A549 (cell line): ENCODE measurements around the gene ANKRD33B. TPM values are rescaled to one million over a fixed set of nuclear protein-coding genes. Genes with fewer than 3 reads are reported as not detected.

ENCODE experiments used
- ATAC-seq, 2 experiments: fragments of 200-7000 bp in 1 of 2; fragments of >200 bp in 1 of 2; cut with Nextera tagmentation in 1 of 2; cut with Tn5 transposase in 1 of 2; 3 replicates each; pipeline versions ENCODE4 v1.8.0 to v1.9.1; 2018 to 2020; ENCODE audit warnings: mild to moderate bottlenecking in 1 of 2, moderate library complexity in 1 of 2
- CTCF ChIA-PET: fragments of 300-600 bp; sonication (Branson Sonifier 250); formaldehyde crosslinking; extraction: SDS; loops from one replicate; lab custom pipeline; 2021; ENCODE audit warnings: antibody characterized with exemption, inconsistent platforms; lab: Yijun Ruan, JAX
- POLR2A ChIA-PET: fragments of 350-600 bp; formaldehyde crosslinking; extraction: SDS; loops from one replicate; lab custom pipeline; 2021; ENCODE audit warnings: antibody characterized with exemption, inconsistent platforms; lab: Yijun Ruan, JAX
- DNase-seq, 2 experiments: peaks; one replicate each; pipeline versions ENCODE4 v3.0.0 to v3.0.0-alpha.2; 2011 to 2016; ENCODE audit warnings: low read depth in 1 of 2, low spot score in 1 of 2
- FAIRE-seq: peaks from 2 replicates; lab custom pipeline; 2011; peaks lifted over from hg19 to GRCh38; lab: Jason Lieb, UNC
- H3K27ac ChIP-seq, 2 experiments: fragments of >200 bp; sonication (Bioruptor Twin); formaldehyde crosslinking; 3 replicates each; pipeline ENCODE4 v1.5.1; 2016 to 2017
- H3K4me1 ChIP-seq: fragments of >200 bp; sonication (Bioruptor Twin); formaldehyde crosslinking; 3 replicates; pipeline ENCODE4 v1.6.1; 2016
- H3K4me2 ChIP-seq: fragments of >200 bp; sonication (Bioruptor Twin); formaldehyde crosslinking; 3 replicates; pipeline ENCODE4 v1.6.1; 2016
- H3K4me3 ChIP-seq: fragments of >200 bp; sonication (Bioruptor Twin); formaldehyde crosslinking; 3 replicates; pipeline ENCODE4 v1.5.1; 2016
- H3K9me3 ChIP-seq: fragments of >200 bp; sonication (Bioruptor Twin); formaldehyde crosslinking; 3 replicates; pipeline ENCODE4 v1.6.1; 2016
- BHLHE40 ChIP-seq: IDR thresholded peaks from 2 replicates; pipeline ENCODE4 v1.6.1; 2012; ENCODE audit warnings: low read depth, low read length, inconsistent platforms
- CEBPB ChIP-seq, 2 experiments: fragments of >200 bp in 1 of 2; sonication (Bioruptor Twin) in 1 of 2; formaldehyde crosslinking in 1 of 2; IDR thresholded peaks; 2 replicates each; pipeline ENCODE4 v1.6.1; 2012 to 2016
- CHD2 ChIP-seq: fragments of 150-350 bp; IDR thresholded peaks from 2 replicates; pipeline ENCODE4 v1.6.1; 2014; ENCODE audit warnings: low read length; ENCODE audit not compliant: partially characterized antibody
- EHF ChIP-seq: fragments of 250-450 bp; sonication (Bioruptor Pico); IDR thresholded peaks from 2 replicates; pipeline ENCODE4 v1.5.0; 2020; ENCODE audit warnings: mild to moderate bottlenecking
- EHMT2 ChIP-seq: fragments of 200-600 bp; sonication (generic); IDR thresholded peaks from 2 replicates; pipeline ENCODE4 v1.6.1; 2016; ENCODE audit warnings: antibody characterized with exemption, low read depth, mild to moderate bottlenecking, moderate library complexity
- ESRRA ChIP-seq: fragments of 150-350 bp; IDR thresholded peaks from 2 replicates; pipeline ENCODE4 v1.6.1; 2014; ENCODE audit warnings: mild to moderate bottlenecking, low read length, borderline replicate concordance
- FOSB ChIP-seq: fragments of 250-450 bp; sonication (Bioruptor Pico); IDR thresholded peaks from 2 replicates; pipeline ENCODE4 v1.5.0; 2020; ENCODE audit warnings: mild to moderate bottlenecking, moderate library complexity
- FOXS1 ChIP-seq: fragments of 250-450 bp; sonication (Bioruptor Pico); IDR thresholded peaks from 2 replicates; pipeline ENCODE4 v1.5.0; 2020; ENCODE audit warnings: mild to moderate bottlenecking, moderate library complexity
- GATA3 ChIP-seq: IDR thresholded peaks from 2 replicates; pipeline ENCODE4 v1.6.1; 2012; ENCODE audit warnings: borderline replicate concordance
- HEYL ChIP-seq: fragments of 250-450 bp; sonication (Bioruptor Pico); IDR thresholded peaks from 2 replicates; pipeline ENCODE4 v1.8.0; 2021; ENCODE audit warnings: mild to moderate bottlenecking, moderate library complexity
- HOXB13 ChIP-seq: fragments of 250-450 bp; sonication (Bioruptor Pico); IDR thresholded peaks from 2 replicates; pipeline ENCODE4 v1.5.0; 2020; ENCODE audit warnings: low read depth, mild to moderate bottlenecking, moderate library complexity
- JUN ChIP-seq, 2 experiments: fragments of >200 bp; sonication (Bioruptor Twin); formaldehyde crosslinking; IDR thresholded peaks; 2 replicates in 1 of 2; 3 replicates in 1 of 2; pipeline ENCODE4 v1.6.1; 2016 to 2017
- KDM5A ChIP-seq: fragments of 200-600 bp; sonication (generic); IDR thresholded peaks from 2 replicates; pipeline ENCODE4 v1.6.1; 2016; ENCODE audit warnings: antibody characterized with exemption, mild to moderate bottlenecking
- MAZ ChIP-seq: fragments of 150-350 bp; IDR thresholded peaks from 2 replicates; pipeline ENCODE4 v1.6.1; 2014; ENCODE audit warnings: antibody characterized with exemption, low read depth, low read length, borderline replicate concordance
- MYC ChIP-seq: IDR thresholded peaks from 2 replicates; pipeline ENCODE4 v1.6.1; 2012; ENCODE audit warnings: mild to moderate bottlenecking, inconsistent platforms, low read length, improper control_type of control experiment, borderline replicate concordance
- NFE2L2 ChIP-seq: fragments of 150-350 bp; conservative IDR thresholded peaks from 2 replicates; pipeline ENCODE4 v1.6.1; 2014; ENCODE audit warnings: low read length
- PHF8 ChIP-seq: fragments of 200-600 bp; sonication (generic); IDR thresholded peaks from 2 replicates; pipeline ENCODE4 v1.6.1; 2016; ENCODE audit warnings: low read depth, mild to moderate bottlenecking, antibody characterized with exemption, moderate library complexity, borderline replicate concordance
- POLR2A ChIP-seq: IDR thresholded peaks from 2 replicates; pipeline ENCODE4 v1.6.1; 2012; ENCODE audit warnings: mild to moderate bottlenecking, low read length
- POLR2AphosphoS2 ChIP-seq: conservative IDR thresholded peaks from 2 replicates; pipeline ENCODE4 v1.6.1; 2012; ENCODE audit warnings: low read length, improper control_type of control experiment, inconsistent platforms
- RARB ChIP-seq: fragments of 250-450 bp; sonication (Bioruptor Pico); IDR thresholded peaks from 2 replicates; pipeline ENCODE4 v1.8.0; 2021; ENCODE audit warnings: mild to moderate bottlenecking, moderate library complexity
- SMC3 ChIP-seq: fragments of >200 bp; sonication (Bioruptor Twin); formaldehyde crosslinking; IDR thresholded peaks from 3 replicates; pipeline ENCODE4 v1.6.1; 2018; ENCODE audit warnings: inconsistent platforms
- ZC3H11A ChIP-seq: fragments of 450-650 bp; IDR thresholded peaks from 2 replicates; pipeline ENCODE4 v1.6.1; 2014; ENCODE audit warnings: antibody characterized with exemption, mild to moderate bottlenecking
- ZFP36 ChIP-seq: fragments of 450-650 bp; IDR thresholded peaks from 2 replicates; pipeline ENCODE4 v1.6.1; 2014; ENCODE audit warnings: borderline replicate concordance; ENCODE audit not compliant: partially characterized antibody
- ZSCAN20 ChIP-seq: fragments of 250-450 bp; sonication (Bioruptor Pico); IDR thresholded peaks from 2 replicates; pipeline ENCODE4 v1.8.0; 2022; ENCODE audit warnings: mild to moderate bottlenecking, moderate library complexity
- WGBS: methylation state at CpG from one replicate; pipeline ENCODE4 v1.1.6; 2017; ENCODE audit errors: missing lambda C conversion rate; 5-methylcytosine and 5-hydroxymethylcytosine counted together
- polyA plus RNA-seq, 4 experiments: library from polyadenylated mRNA; depleted of rRNA in 3 of 4; stranded (reverse); fragments of >200 nt; fragmentation: RNase III in 1 of 4; extraction: RNeasy Plus Mini Kit Qiagen cat#74134 plus additional on column Dnase treatment in 1 of 4; gene quantifications; 2 replicates in 3 of 4; 3 replicates in 1 of 4; pipeline ENCODE4 v1.2.3, GENCODE V29; 2011 to 2017
- TF ChIP-seq, protein P1 (sequence below): fragments of >200 bp; sonication (Bioruptor Twin); formaldehyde crosslinking; IDR thresholded peaks from 3 replicates; pipeline ENCODE4 v1.5.1; 2016
- TF ChIP-seq, protein P2 (sequence below): fragments of 250-450 bp; sonication (Bioruptor Pico); IDR thresholded peaks from 2 replicates; pipeline ENCODE4 v1.5.0; 2020; ENCODE audit warnings: low read depth, mild to moderate bottlenecking, moderate library complexity
- TF ChIP-seq, protein P3 (sequence below): IDR thresholded peaks from 2 replicates; pipeline ENCODE4 v1.6.1; 2012
- TF ChIP-seq, protein P4 (sequence below): fragments of >200 bp; sonication (Bioruptor Twin); formaldehyde crosslinking; IDR thresholded peaks from 3 replicates; pipeline ENCODE4 v1.6.1; 2016
- TF ChIP-seq, protein P5 (sequence below): IDR thresholded peaks from 2 replicates; pipeline ENCODE4 v1.6.1; 2012; ENCODE audit warnings: low read depth, borderline replicate concordance
- TF ChIP-seq, protein P6 (sequence below): fragments of >200 bp; sonication (Bioruptor Twin); formaldehyde crosslinking; IDR thresholded peaks from 2 replicates; pipeline ENCODE4 v1.6.1; 2016
- TF ChIP-seq, protein P7 (sequence below): fragments of 200-600 bp; sonication (generic); IDR thresholded peaks from 2 replicates; pipeline ENCODE4 v1.6.1; 2016; ENCODE audit warnings: antibody characterized with exemption, mild to moderate bottlenecking, moderate library complexity

The ANKRD33B gene
- polyA plus RNA-seq, 2 of the 4 experiments (the other 2 are of a cell fraction) = 4.0 to 6.9 TPM

DNA sequence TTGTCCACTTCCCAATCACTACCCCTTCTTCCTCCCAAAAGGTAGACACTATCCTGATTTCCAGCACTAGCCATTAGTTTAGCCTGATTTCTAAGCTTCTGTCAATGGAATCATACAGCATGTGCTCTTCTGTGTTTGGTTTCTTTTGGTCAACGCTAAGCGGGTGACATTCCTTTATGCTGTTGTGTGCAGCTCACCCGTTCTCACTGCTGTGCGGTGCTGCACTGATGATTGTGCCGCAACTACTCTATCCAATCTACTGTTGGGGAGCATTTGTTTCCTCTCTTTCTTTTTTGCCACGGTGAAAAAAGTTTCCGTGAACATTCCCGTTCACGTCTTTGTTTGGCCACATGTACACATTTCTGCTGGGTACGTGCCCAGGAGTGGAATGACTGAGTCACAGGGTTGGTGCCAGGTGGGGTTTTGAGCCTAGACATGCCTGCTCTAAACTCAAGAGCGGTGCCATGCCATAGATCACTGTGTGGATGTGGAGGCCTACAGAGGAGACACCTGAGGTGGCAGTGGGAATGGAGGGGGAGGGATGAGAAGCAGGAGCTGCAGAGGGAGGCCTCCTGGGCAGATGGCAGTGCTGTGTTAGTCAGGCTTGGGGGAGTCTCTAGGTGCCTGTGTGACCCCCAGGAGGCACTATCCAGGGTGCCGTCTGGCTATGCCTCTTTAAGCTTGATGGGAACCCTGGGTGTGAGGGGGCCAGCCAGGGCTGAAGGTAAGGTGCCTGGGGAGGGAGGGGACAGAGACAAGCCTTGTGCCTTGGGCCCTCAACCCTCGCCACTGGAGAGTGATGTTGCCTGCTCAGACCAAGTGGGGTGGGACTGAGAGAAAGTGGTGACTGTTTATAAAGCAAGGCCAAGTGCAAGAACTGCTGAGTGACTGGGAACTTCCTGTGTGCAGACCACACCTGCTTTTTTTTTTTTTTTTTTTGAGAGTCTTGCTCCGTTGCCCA, 11.4 kb upstream of the ANKRD33B start:
- Histone ChIP-seq H3K4me2 (peak overlapping the region; percentile 67), H3K4me1 (peaks cover 76% of the 10 kb centered on the region), H3K9me3 (no peaks in the 10 kb centered on the region), H3K27ac (peak overlapping the region; percentile 85 to 92), H3K4me3 (no peak overlapping the region)
- ChIA-PET POLR2A (interaction anchor here (0.6 to 2.0 kb wide), 4 partner anchors 12 to 95 kb away, joined by 3 to 8 read pairs (median 6); partner anchors contain the start of gene ANKRD33B), CTCF (interaction anchor here (0.8 to 3.0 kb wide), 9 partner anchors 13 to 100 kb away, joined by 3 to 18 read pairs (median 5); no protein-coding TSS in a partner anchor)
- ATAC-seq = no peak
- peak in 1 of 2 experiments; percentile 51 for DNase-seq
- no peak for FAIRE-seq
- 81% methylated on average over 14 of the region's 14 CpGs for WGBS
- TF ChIP-seq, protein P1, sequence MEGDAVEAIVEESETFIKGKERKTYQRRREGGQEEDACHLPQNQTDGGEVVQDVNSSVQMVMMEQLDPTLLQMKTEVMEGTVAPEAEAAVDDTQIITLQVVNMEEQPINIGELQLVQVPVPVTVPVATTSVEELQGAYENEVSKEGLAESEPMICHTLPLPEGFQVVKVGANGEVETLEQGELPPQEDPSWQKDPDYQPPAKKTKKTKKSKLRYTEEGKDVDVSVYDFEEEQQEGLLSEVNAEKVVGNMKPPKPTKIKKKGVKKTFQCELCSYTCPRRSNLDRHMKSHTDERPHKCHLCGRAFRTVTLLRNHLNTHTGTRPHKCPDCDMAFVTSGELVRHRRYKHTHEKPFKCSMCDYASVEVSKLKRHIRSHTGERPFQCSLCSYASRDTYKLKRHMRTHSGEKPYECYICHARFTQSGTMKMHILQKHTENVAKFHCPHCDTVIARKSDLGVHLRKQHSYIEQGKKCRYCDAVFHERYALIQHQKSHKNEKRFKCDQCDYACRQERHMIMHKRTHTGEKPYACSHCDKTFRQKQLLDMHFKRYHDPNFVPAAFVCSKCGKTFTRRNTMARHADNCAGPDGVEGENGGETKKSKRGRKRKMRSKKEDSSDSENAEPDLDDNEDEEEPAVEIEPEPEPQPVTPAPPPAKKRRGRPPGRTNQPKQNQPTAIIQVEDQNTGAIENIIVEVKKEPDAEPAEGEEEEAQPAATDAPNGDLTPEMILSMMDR = no peak
- no peak for TF ChIP-seq JUN (IDR thresholded peaks at IDR 0.05)
- TF ChIP-seq, protein P2, sequence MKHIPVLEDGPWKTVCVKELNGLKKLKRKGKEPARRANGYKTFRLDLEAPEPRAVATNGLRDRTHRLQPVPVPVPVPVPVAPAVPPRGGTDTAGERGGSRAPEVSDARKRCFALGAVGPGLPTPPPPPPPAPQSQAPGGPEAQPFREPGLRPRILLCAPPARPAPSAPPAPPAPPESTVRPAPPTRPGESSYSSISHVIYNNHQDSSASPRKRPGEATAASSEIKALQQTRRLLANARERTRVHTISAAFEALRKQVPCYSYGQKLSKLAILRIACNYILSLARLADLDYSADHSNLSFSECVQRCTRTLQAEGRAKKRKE (CRISPR knock-in tag) = peak; percentile 45; the same call in 1 of the 2 replicates
- TF ChIP-seq, protein P3, sequence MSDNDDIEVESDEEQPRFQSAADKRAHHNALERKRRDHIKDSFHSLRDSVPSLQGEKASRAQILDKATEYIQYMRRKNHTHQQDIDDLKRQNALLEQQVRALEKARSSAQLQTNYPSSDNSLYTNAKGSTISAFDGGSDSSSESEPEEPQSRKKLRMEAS = 0 out of 2 replicates have a peak, but pooled peaks have one; percentile 36
- no peak for TF ChIP-seq BHLHE40
- TF ChIP-seq PHF8 = no peak
- no peak for TF ChIP-seq ZFP36
- TF ChIP-seq, protein P4, sequence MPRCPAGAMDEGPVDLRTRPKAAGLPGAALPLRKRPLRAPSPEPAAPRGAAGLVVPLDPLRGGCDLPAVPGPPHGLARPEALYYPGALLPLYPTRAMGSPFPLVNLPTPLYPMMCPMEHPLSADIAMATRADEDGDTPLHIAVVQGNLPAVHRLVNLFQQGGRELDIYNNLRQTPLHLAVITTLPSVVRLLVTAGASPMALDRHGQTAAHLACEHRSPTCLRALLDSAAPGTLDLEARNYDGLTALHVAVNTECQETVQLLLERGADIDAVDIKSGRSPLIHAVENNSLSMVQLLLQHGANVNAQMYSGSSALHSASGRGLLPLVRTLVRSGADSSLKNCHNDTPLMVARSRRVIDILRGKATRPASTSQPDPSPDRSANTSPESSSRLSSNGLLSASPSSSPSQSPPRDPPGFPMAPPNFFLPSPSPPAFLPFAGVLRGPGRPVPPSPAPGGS = no peak
- TF ChIP-seq POLR2AphosphoS2 = no peak
- TF ChIP-seq ZSCAN20 (CRISPR knock-in tag) = peak; percentile 60; the same call in 1 of the 2 replicates
- TF ChIP-seq HEYL (CRISPR knock-in tag) = peak; percentile 78
- TF ChIP-seq SMC3 = no peak
- no peak for TF ChIP-seq POLR2A
- no peak for TF ChIP-seq ESRRA
- TF ChIP-seq MYC = no peak
- TF ChIP-seq KDM5A = no peak
- peak; percentile 92 for TF ChIP-seq HOXB13 (CRISPR knock-in tag)
- no peak for TF ChIP-seq ZC3H11A
- 0 out of 2 replicates have a peak, but pooled peaks have one; percentile 17 for TF ChIP-seq GATA3
- TF ChIP-seq, protein P5, sequence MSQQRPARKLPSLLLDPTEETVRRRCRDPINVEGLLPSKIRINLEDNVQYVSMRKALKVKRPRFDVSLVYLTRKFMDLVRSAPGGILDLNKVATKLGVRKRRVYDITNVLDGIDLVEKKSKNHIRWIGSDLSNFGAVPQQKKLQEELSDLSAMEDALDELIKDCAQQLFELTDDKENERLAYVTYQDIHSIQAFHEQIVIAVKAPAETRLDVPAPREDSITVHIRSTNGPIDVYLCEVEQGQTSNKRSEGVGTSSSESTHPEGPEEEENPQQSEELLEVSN = no peak
- TF ChIP-seq FOXS1 = peak; percentile 78; the same call in 1 of the 2 replicates
- TF ChIP-seq, protein P6, sequence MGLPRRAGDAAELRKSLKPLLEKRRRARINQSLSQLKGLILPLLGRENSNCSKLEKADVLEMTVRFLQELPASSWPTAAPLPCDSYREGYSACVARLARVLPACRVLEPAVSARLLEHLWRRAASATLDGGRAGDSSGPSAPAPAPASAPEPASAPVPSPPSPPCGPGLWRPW = no peak
- no peak for TF ChIP-seq EHMT2
- TF ChIP-seq NFE2L2 = no peak
- TF ChIP-seq RARB (CRISPR knock-in tag) = 0 out of 2 replicates have a peak, but pooled peaks have one; percentile 35
- TF ChIP-seq MAZ = no peak
- no peak for TF ChIP-seq CHD2
- TF ChIP-seq EHF (CRISPR knock-in tag) = peak; percentile 87
- TF ChIP-seq CEBPB (IDR thresholded peaks at IDR 0.05) = no peak
- TF ChIP-seq, protein P7, sequence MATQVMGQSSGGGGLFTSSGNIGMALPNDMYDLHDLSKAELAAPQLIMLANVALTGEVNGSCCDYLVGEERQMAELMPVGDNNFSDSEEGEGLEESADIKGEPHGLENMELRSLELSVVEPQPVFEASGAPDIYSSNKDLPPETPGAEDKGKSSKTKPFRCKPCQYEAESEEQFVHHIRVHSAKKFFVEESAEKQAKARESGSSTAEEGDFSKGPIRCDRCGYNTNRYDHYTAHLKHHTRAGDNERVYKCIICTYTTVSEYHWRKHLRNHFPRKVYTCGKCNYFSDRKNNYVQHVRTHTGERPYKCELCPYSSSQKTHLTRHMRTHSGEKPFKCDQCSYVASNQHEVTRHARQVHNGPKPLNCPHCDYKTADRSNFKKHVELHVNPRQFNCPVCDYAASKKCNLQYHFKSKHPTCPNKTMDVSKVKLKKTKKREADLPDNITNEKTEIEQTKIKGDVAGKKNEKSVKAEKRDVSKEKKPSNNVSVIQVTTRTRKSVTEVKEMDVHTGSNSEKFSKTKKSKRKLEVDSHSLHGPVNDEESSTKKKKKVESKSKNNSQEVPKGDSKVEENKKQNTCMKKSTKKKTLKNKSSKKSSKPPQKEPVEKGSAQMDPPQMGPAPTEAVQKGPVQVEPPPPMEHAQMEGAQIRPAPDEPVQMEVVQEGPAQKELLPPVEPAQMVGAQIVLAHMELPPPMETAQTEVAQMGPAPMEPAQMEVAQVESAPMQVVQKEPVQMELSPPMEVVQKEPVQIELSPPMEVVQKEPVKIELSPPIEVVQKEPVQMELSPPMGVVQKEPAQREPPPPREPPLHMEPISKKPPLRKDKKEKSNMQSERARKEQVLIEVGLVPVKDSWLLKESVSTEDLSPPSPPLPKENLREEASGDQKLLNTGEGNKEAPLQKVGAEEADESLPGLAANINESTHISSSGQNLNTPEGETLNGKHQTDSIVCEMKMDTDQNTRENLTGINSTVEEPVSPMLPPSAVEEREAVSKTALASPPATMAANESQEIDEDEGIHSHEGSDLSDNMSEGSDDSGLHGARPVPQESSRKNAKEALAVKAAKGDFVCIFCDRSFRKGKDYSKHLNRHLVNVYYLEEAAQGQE = no peak
- TF ChIP-seq FOSB (CRISPR knock-in tag) = peak; percentile 58; the same call in 1 of the 2 replicates
